HG03521 (cell line): ENCODE results near the gene SS18L1.

Experiments used
- ATAC-seq: cut with Tn5 transposase; IDR thresholded peaks from one replicate; pipeline ENCODE4 v1.9.1; 2021; ENCODE audit warnings: mild to moderate bottlenecking, moderate library complexity; ENCODE audit not compliant: unreplicated experiment

SS18L1 gene

DNA sequence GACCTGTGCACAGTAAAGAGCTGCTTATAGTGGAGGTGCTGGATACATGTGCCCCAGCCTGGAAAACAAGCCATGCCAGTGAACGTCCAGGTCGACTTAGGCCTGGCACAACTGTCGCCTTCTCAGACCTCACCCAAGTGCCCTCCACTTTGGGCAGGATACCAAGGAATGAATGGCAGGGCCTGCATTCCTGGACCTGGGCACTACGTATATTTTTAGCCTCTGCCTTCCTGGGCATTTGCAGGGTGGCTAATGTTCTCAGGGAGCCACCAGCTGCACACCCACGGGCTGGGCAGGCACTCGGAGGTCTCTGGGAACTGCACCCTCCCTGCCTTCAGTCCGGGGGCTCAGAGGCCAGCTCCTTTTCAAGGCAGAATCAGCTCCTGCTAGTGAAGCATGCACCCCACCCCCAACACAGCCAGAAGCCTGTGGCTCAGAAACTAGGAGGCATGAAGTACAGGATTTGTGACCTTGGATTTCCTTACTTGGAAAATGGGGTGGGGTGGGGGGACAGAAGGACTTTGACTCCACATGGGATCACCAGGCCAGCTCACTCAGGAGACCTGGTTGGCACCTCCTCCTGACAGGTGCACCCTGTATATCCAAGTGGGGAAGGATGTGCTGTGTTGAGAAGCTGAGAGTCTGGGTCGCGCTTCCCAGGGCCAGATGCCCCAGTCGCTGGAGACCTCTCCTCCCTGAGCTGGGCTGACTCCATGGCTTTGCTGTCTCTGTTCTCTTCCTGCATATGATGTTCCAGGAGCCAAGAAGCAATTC lies 23.8 kb upstream of the SS18L1 start:
- no peak for ATAC-seq

DNA sequence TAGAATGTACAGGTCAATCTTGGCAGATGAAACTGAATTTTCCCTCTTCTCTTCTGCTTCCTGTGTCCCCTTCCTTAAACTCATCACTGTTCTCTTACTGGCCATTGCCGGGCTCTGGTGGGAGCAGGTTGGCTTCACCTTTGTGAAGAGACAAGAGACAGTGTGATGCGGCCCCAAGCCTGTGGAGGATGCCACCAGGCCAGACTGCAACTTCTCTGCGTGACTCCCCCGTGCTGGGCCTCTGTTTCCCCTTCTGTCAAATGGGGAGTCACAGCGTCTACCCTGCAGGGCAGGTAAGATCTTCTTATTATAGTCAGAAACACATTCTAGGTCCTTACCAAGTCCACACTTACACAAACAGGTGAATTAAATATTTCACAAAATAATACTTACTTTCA lies 23.2 kb upstream of the SS18L1 start:
- no peak for ATAC-seq

DNA sequence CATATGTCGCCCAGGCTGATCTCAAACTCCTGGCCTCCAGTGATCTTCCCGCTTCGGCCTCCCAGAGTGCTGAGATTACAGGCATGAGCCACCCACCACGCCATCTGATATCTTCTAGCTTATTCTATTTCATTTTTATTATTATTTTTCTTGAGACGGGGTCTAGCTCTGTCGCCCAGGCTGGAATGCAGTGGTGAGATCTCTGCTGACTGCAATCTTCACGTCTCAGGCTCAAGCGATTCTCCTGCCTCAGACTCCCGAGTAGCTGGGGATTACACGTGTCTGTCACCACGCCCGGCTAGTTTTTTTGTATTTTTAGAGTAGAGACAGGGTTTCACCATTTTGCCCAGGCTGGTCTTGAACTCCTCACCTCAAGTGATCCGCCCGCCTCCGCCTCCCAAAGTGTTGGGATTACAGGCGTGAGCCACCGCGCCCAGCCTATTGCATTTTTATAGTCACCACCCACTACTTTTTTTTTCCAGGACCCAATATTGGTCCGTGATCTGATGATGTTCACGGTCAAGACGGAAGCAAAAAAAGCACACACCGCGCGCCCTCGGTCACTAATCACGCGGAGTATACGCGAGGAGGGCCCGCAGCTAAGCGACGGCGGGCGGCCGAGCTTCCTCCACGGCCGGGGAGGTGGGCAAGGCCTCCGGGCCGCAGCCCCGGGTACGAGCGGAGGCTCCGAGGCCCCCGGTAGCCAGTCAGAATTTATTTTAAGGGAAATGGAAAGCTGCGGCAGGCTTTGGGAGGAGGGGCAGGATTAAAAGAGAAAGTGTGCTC lies 22.4 kb upstream of the SS18L1 start:
- no peak for ATAC-seq

DNA sequence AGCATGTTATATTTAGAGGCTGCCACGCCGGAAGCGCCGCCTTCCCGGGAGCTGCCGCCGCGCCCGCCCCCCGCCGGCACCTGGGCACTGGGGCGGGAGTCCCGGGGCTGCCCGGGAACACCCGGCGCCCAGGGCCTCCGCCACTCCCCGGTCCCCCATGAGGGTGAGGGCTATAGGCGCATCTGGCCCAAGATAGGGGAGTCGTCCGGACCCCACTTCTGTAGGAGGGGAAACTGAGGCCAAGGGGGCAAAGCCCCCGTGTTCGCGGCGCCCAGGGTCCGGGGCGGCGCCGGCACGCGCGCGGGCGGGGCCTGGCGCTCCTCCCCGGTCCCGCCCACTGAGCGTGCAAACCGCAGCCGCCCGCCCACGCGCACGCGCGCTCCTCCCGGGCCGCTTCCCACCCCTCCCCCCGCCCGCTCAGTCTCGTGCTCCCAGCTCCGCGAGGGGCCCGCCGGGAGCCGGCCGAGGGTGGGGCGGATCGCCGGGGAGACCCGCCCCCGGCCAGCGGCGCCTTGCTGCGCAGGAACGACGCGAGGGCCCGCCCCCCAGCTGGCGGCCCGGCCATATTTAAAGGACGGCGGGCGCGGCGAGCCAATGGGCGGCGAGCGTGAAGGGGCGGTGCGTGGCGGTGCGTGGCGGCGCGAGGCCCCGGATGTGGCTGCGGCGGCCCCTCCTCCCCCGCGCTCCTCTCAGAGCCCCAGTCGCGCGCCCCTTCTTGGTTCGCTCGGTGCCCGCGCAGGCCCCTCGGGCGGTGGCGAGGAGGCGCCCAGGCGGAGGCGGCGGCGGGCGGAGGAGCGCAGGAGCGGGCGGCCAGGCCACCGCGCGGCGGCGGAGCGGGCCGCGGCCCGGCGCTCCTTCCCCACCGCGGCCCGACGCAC lies 21.6 kb upstream of the SS18L1 start, which contains the start of gene LSM14B:
LSM14B (plus strand) TSS at position 700 of the 878 bp plus-strand sequence. CDS start 192 bp downstream, outside the sequence.
- ATAC-seq, result peak; percentile 78

DNA sequence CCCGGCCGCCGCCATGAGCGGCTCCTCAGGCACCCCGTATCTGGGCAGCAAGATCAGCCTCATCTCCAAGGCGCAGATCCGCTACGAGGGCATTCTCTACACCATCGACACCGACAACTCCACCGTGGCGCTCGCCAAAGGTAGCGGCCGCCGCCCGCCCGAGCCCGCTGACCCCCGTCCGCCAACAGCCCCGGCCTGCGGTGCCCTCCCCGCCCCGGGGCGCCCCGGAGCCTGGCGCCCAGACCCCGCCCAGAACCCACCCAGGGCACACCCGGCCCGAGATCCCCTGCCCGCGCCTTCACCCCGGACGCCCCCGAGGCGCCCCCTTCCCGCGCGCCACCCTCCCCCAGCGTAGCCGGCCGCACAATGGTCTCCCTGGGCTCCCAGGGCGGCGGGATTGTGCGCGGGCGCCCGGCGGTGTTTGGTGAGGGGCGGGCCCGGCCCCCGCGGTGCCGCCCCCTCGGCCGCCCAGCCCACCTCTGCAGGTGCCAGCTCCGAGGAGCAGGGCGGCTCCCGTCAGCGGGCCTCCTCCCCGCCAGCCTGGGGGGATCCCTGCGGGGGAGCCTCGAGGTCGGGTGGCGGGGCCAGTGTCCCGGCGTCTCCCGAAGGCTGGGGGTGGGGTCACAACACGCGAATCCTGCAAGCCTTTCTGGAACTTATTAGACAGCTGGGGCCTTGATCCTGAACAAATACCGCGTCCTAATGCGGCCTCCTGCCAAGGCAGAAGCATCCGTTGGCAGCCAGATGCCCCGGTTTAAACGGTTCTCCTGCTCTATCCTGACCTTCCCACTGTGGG lies 20.7 kb upstream of the SS18L1 start:
- peak; percentile 8 for ATAC-seq

DNA sequence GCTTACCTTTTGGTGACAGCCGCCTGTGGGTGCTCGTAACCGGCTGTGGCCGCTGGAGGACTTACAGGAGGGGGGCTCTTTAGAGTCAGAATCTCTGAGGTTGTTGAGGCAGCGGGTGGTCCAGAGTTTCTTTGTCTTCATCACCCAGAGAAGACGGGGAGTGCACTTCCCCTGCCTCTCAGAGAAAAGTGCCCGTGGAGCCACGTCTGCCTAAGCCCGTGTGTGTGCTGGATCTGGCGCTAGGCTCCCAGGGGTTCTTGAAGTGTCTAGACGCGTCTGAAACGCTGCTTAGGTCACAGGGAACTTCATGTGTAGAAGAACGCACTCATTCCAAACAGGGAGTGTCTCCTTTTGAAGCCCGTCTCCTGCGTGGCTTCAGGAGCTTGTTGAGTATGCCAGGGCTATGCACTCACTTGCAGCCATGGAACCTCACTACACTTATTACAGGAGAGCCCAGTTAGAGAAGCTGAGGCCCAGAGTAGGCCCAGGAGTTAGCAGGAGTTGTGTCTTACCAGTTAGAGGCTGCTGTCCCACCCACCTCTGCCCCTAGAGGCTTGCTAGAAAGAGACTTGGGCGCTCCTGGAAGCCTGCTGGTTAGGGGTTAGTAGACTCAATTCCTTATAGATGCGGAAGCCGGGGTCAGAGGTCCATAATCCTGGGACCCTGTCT lies 20.0 kb upstream of the SS18L1 start:
- ATAC-seq, result no peak

DNA sequence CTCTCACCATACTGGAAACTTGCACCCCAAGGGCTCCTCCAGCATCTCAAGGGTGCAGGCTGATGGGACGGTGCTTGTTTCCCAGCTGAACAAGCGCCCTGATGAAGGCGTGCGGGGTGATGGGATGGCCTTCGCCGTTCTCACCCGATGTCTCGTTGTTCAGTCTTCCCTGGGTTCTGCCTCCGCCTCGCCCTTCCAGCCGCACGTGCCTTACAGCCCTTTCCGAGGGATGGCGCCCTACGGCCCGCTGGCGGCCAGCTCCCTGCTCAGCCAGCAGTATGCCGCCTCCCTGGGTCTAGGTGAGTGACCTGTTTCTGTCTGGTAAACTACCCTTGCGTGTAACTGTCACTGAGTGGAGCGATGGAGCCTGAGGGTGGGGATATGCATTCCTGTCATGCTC lies 17.4 kb upstream of the SS18L1 start:
- no peak for ATAC-seq

DNA sequence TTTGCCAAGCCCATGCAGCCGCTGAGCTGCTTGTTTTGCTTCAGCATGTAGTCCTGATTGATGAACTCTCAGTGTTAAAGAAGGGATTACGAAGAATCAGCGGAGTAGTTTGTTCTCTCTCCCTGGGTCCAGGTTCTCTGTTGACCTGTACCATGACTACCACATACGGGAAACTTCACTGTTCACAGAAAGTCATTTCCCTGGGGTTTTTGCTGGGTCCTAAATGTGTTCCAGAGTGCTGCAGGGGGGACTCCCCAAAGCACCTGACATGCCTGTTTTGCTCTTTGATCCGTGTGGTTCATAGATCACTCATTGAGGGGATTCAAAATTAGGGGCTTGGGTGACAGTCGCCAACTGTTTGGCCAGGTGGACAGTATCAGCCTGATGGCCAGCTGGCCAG lies 15.8 kb upstream of the SS18L1 start:
- ATAC-seq, result no peak

DNA sequence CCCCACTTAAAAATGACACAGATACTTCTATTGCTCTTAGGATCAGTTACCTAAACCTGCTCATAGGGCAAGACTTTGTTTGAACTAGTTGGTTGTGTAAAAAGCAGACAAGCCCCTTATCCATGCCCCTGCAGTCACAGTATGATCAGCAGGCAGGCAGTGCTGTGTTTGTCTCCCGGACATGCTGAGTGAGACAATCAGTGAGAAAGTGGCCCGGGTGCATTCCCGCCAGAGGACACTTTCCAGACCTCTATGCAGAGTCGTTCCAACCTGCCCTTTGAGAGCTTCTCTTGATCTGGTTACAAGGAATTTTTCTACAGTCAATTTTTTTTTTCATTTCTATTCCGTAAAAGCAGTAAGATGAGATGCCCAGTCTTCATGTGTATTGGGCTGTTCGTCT lies 15.1 kb upstream of the SS18L1 start:
- ATAC-seq, result no peak

DNA sequence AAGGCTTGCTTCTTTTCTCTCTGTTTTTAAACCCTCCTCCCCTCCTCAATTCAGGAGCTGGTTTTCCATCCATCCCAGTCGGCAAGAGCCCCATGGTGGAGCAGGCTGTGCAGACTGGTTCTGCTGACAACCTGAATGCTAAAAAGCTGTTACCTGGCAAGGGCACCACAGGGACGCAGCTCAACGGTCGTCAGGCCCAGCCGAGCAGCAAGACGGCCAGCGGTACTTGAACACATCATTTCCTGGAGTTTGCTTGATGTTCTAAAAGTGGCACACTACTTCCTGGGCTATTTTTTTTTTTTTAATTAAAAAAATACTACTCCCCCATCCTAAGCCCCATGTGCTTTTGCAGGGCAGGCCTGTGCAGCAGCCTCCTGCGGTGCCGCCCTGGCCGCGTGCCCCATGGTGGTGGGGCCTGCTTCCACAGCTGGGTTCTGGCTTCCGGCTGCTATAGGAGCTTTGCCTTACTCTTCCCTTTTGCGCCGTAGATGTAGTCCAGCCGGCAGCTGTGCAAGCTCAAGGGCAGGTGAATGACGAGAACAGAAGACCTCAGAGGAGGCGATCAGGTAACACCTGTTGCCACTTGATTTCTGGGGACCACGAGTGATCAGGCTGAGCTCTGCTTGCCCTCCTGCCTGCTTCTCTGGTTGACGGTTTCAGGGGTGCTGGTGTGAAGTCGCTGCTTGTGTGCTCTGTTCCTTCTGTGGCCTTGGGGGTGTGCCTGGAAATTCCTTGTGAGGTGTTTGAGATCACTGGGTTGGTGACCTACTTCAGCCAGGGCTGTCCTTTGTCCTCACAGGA lies 13.6 kb upstream of the SS18L1 start:
- no peak for ATAC-seq

DNA sequence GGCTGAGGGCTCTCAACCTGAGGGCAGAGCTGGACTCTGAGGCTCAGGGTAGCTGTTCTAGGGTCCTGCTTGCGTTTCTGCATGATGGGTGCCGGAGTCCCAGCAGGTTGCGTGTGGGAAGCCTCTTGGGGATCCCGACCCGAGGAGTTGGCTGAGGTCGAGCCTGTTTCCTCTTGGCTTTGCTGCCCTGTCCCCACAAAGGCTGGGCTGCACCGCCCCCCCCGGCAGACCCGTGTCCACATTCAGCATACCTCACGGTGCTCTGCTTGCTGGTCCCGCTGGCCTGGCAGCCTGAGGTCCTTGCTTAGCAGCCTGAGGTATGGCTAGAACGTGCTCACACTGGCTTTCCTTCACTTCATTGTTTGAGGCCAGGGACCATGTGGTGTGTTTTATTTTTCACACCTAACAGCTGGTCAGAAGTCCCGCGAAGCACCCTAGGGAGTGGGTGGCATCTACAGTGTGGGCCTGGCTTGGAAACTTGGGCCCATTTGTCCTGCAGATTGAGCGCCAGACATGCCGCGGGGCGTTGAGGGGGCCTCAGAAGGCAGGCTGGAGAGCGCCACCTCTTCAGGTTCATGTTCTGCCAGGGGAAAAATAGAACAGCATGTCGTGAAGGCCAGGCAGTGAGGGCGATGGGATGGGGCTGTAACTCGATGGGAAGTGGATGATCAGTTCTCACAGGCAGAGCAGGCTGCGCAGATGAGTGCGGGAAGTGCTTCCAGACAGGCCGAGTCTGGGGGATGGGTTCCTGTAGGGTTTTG lies 11.8 kb upstream of the SS18L1 start:
- ATAC-seq, result no peak

DNA sequence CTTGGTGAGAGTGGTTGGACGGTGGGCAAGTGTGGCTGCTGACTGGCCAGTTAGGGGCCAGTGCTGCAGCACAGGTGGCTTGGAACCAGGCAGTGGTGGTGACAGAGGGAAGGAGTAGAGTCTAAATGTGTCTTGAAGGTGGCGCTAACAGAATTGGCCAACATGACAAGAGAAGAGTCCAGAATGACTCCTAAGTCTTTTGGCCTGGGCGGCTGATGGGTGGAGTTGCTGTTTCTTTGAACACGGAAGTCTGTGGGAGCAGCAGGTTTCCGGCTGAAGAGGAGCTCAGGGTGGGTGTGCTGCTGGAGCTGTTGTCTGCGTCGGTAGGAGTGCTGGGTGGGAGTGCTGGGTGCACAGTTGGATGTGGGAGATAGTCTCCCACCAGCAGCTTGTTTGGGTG lies 11.1 kb upstream of the SS18L1 start:
- no peak for ATAC-seq

DNA sequence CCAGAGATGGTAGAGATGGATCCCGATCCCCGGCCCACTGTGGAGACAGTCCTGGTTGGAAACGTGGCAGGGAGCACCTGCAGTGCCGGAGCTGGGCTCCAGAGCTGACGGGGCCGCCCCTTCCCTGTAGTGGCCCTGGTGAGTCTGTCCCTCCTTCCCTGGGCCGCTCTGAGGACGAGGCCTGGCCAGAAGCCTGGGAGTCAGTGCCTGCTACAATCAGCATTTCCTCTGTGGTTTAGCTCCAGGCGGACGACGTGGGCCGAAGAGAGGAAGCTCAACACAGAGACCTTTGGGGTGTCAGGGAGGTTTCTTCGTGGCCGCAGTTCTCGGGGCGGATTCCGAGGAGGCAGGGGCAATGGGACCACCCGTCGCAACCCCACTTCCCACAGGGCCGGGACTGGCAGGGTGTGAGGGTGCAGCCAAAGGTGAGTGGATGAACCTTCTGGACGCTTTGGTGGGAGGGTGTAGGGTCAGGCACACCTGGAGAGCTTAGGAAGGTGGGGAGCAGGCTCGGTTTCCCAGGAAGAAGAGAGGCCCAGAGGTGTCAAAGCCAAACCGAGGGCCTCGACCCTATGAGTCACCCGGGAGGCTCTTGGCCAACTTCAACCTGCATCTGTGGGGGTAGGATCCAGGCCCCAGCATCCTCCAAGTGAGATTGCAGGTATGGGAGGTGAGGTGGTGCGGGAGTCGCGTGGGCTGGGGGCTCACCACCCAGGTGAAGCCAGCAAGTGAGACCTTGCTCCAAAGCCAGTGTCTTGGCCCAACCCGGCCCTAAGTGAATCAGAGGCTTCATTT lies 10.3 kb upstream of the SS18L1 start:
- no peak for ATAC-seq

DNA sequence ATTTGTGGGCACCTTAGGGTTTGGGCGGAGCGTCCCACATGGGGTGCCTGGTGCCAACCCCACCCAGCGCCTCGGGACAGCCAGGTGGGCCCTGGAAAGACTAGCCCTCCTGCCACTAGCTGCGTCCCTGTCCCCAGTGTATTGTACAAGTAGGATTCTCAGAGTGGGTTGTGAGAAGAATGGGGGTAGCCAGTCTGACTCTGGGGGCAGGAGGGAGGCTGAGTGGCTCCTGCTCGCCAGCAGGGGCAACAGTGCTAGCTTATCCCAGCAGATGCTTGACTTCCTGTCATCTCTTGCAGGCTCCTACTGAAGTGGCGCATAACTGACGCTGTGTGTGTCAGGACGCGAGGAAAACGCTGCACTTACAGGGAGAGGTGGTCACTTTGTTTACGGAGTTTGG lies 9.7 kb upstream of the SS18L1 start:
- ATAC-seq, result no peak

DNA sequence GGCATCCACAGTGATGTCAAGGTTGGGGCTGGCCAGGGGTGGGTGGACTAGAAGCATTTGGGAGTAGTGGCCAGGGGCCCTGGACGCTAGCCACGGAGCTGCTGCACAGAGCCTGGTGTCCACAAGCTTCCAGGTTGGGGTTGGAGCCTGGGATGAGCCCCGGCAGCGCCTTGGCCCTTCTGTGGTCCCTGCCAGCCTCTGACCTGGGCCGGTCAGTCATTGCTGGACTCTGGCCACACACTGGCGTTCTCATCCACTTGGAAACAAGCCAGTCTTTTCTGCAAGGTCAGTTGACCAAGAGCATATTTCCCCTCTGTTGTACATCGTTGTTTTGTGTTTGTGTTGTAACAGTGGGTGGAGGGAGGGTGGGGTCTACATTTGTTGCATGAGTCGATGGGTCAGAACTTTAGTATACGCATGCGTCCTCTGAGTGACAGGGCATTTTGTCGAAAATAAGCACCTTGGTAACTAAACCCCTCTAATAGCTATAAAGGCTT lies 8.8 kb upstream of the SS18L1 start:
- no peak for ATAC-seq

DNA sequence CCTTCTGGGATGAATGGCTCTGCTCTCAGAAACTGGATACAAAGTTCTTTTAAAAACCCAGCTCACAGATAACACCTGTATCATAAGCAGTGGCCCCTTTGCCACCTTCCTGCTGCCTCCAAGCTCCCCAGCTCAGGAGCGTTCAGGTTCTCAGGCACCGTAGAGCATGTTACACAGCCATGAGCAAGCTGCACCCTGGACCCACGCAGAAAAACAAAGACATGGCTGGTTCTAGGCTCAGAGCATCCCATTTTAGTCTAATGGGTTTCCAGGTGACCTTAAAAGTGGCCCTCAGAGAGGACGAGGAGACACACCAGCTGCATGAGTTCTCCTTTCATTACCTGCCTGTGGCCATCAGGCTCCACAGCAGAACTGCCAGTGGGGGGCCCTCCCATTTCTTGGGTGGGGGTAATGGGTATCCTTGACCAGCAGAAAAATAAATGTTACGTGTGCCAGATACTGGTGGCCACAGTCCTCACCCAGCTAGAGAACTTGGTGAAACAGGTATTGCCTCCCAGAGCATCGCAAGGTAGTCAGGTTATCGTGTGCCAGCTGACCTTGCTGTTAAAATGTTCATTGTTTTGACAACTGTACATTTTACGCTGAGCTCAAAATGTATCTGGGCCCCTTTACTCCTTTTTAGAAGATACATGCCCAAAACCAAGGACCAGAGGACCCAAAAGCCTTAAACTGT lies 7.8 kb upstream of the SS18L1 start:
- no peak for ATAC-seq
